Muscle of leg (tissue), 11 donors: ENCODE measurements around the gene YPEL2. TPM values are rescaled to one million over a fixed set of nuclear protein-coding genes. Genes with fewer than 3 reads are reported as not detected.

Experiments
- DNase-seq: peaks from one replicate; pipeline ENCODE4 v3.0.0; 2013
- H3K27ac ChIP-seq: one replicate; pipeline ENCODE4 v1.5.1; 2013; ENCODE audit warnings: mild to moderate bottlenecking, low read length, control low read depth
- H3K27me3 ChIP-seq: one replicate; pipeline ENCODE4 v1.6.1; 2013; ENCODE audit warnings: low read length; ENCODE audit not compliant: control insufficient read depth, insufficient read depth
- H3K36me3 ChIP-seq: one replicate; pipeline ENCODE4 v1.6.1; 2013; ENCODE audit warnings: low read length; ENCODE audit not compliant: control insufficient read depth, insufficient read depth
- H3K4me1 ChIP-seq: one replicate; pipeline ENCODE4 v1.6.1; 2013; ENCODE audit warnings: low read length; ENCODE audit not compliant: control insufficient read depth, insufficient read depth
- H3K4me3 ChIP-seq: one replicate; pipeline ENCODE4 v1.5.1; 2013; ENCODE audit warnings: low read length, control low read depth
- H3K9me3 ChIP-seq: replicated peaks from 2 replicates; pipeline ENCODE4 v1.6.1; 2013; ENCODE audit warnings: low read depth, low read length; ENCODE audit not compliant: control insufficient read depth
- WGBS: methylation state at CpG from one replicate; pipeline ENCODE4 v1.1.5; 2013; ENCODE audit warnings: missing lambda C conversion rate; ENCODE audit not compliant: insufficient coverage; 5-methylcytosine and 5-hydroxymethylcytosine counted together
- polyA plus RNA-seq, 8 donors: library from polyadenylated mRNA; unstranded; fragments of 120-200 nt; gene quantifications; one replicate each; pipeline versions ENCODE4 v1.2.1 to v1.2.3, GENCODE V29; 2013; ENCODE audit warnings: inconsistent platforms in 1 of 8, low replicate concordance in 1 of 8; ENCODE audit not compliant: insufficient read length in 8 of 8, insufficient read depth in 1 of 8
- total RNA-seq: library from RNA; stranded (reverse); fragments of 120-200 nt; gene quantifications from one replicate; pipeline ENCODE4 v1.2.4, GENCODE V29; 2013

YPEL2 gene
- total and polyA plus RNA-seq, 9 donors, result 11.3 to 15.6 (median 12.8) TPM

GRCh38 chr17:59374612-59375011 lies 43.2 kb downstream of the YPEL2 start:
- Histone ChIP-seq H3K4me3 (no peak overlapping the region), H3K27me3 (no peaks in the 10 kb centered on the region)
- no CpG with 5 or more reads among the region's 4 CpGs for WGBS

GRCh38 chr17:59375857-59376256 lies 44.4 kb downstream of the YPEL2 start:
- no peak for DNase-seq
- Histone ChIP-seq H3K4me1 (peaks cover 51% of the 10 kb centered on the region), H3K27ac (no peak overlapping the region), H3K9me3 (no peaks in the 10 kb centered on the region), H3K4me3 (no peak overlapping the region), H3K27me3 (no peaks in the 10 kb centered on the region), H3K36me3 (peaks cover 2% of the 10 kb centered on the region)

More at GRCh38 chr17:59374612-59375011, 43.2 kb downstream of the YPEL2 start:
- no peaks in the 10 kb centered on the region for H3K36me3 ChIP-seq
- no peaks in the 10 kb centered on the region for H3K9me3 ChIP-seq
- no peak for DNase-seq
- H3K27ac ChIP-seq, result peak overlapping the region; percentile 93
- peaks cover 60% of the 10 kb centered on the region for H3K4me1 ChIP-seq

DNA sequence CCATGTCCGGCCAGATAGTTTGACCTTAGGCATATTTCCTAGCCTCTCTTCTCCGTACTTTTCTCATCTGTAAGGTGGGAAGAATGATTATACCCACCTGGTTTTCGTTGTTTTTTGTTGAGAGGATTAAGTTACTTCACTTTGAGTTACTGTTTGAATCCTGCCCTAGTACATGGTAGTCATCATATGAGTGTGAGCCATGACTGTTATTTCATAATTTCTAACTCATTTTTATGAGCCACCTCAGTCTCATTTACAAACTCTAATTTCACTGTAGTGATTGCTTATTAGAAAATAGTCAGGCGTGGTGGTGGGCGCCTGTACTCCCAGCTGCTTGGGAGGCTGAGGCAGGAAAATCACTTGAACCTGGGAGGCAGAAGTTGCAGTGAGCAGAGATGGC lies 45.1 kb downstream of the YPEL2 start:
- H3K36me3 ChIP-seq, result peaks cover 3% of the 10 kb centered on the region
- H3K4me1 ChIP-seq, result peaks cover 51% of the 10 kb centered on the region
- no peak overlapping the region for H3K4me3 ChIP-seq
- H3K9me3 ChIP-seq, result no peaks in the 10 kb centered on the region
- WGBS, result no CpG with 5 or more reads among the region's 5 CpGs
- no peaks in the 10 kb centered on the region for H3K27me3 ChIP-seq
- H3K27ac ChIP-seq, result no peak overlapping the region
- DNase-seq, result no peak

- Histone ChIP-seq H3K4me1 (peaks cover 50% of the 10 kb centered on the region), H3K36me3 (peaks cover 5% of the 10 kb centered on the region), H3K9me3 (no peaks in the 10 kb centered on the region), H3K27me3 (no peaks in the 10 kb centered on the region), H3K4me3 (no peak overlapping the region), H3K27ac (no peak overlapping the region)
- 58% methylated on average over 2 of the region's 3 CpGs for WGBS
- DNase-seq, result no peak
Measured at GRCh38 chr17:59377410-59377809, 46.0 kb downstream of the YPEL2 start.

- H3K9me3 ChIP-seq, result no peaks in the 10 kb centered on the region
- peaks cover 38% of the 10 kb centered on the region for H3K4me1 ChIP-seq
- peak overlapping the region; percentile 69 for H3K27ac ChIP-seq
- peak; percentile 74 for DNase-seq
- H3K36me3 ChIP-seq, result peaks cover 5% of the 10 kb centered on the region
- no peak overlapping the region for H3K4me3 ChIP-seq
- WGBS, result no CpG with 5 or more reads among the region's 4 CpGs
- H3K27me3 ChIP-seq, result no peaks in the 10 kb centered on the region
Measured at GRCh38 chr17:59378675-59379074, 47.2 kb downstream of the YPEL2 start.

DNA sequence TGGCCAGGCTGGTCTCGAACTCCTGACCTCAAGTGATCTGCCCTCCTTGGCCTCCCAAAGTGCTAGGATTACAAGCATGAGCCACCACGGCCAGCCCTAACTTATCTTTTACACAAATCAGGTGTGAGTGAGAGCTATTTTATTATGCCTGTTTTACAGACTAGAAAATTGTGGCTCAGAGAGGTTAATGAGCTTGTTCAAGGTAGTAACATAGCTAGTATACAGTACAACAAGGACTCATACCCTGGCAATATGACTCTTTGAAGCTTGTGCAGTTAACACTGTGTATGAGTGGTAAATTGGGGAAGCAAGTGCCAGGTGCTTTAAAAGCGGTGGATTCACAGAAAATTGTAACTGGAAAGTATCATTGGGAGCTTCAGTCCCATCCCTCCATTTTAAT lies 49.0 kb downstream of the YPEL2 start:
- DNase-seq, result no peak
- Histone ChIP-seq H3K27me3 (no peaks in the 10 kb centered on the region), H3K4me3 (no peak overlapping the region), H3K36me3 (peaks cover 5% of the 10 kb centered on the region), H3K27ac (peak overlapping the region; percentile 91), H3K4me1 (peaks cover 33% of the 10 kb centered on the region), H3K9me3 (no peaks in the 10 kb centered on the region)
- WGBS, result no CpG with 5 or more reads among the region's 3 CpGs

GRCh38 chr17:59381716-59382570 lies 50.5 kb downstream of the YPEL2 start:
- 43% methylated on average over 6 of the region's 8 CpGs for WGBS
- Histone ChIP-seq H3K27ac (peak overlapping the region; percentile 91), H3K27me3 (no peaks in the 10 kb centered on the region), H3K36me3 (peaks cover 5% of the 10 kb centered on the region), H3K9me3 (no peaks in the 10 kb centered on the region), H3K4me1 (peaks cover 33% of the 10 kb centered on the region), H3K4me3 (no peak overlapping the region)
- peak; percentile 84 for DNase-seq

- Histone ChIP-seq H3K27me3 (no peaks in the 10 kb centered on the region), H3K9me3 (no peaks in the 10 kb centered on the region), H3K27ac (no peak overlapping the region), H3K36me3 (peaks cover 5% of the 10 kb centered on the region), H3K4me1 (peaks cover 36% of the 10 kb centered on the region), H3K4me3 (no peak overlapping the region)
- DNase-seq, result no peak
- WGBS, result no CpG with 5 or more reads among the region's 4 CpGs
Measured at GRCh38 chr17:59383893-59384292, 52.4 kb downstream of the YPEL2 start.

DNA sequence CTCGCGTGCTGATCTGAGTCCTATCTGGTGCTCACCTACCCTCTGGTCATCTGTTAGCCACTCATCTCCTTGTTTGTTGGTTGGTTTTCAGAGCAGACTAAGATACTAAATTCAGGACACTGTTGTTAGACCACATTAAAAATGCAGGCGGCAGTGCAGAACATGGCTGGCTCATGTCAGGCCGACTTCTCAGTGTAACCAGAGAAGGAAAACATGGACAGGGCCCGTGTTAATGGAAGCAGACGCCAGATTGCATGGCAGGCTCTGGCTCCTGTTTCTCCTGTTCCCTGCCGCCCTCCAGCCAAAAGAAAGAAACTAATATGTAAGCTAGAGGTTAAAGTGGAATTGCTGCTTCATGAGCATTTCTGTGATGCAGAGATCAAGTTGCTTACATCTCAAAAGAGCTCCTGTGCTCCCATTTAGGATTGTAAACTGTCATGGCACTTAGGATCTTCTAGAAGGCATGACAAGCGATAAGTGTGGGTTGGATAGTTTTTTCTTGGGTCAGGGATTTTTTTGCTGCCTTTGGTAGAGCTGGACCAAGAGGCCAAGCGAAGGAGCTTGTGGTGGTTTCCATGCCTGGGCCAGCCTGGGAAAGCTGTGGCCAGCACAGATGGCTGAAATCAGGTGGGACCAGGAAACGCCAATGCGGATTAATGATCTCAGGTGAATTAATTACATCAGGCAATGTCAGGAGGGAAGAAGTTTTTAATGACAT lies 56.1 kb downstream of the YPEL2 start:
- 48% methylated on average over 10 of the region's 11 CpGs for WGBS
- DNase-seq, result peak; percentile 65
- H3K27me3 ChIP-seq, result no peaks in the 10 kb centered on the region
- no peaks in the 10 kb centered on the region for H3K9me3 ChIP-seq
- peaks cover 18% of the 10 kb centered on the region for H3K4me1 ChIP-seq
- no peak overlapping the region for H3K4me3 ChIP-seq
- H3K36me3 ChIP-seq, result peaks cover 20% of the 10 kb centered on the region
- peak overlapping the region; percentile 69 for H3K27ac ChIP-seq

- H3K4me1 ChIP-seq, result peaks cover 18% of the 10 kb centered on the region
- no peak for DNase-seq
- no peaks in the 10 kb centered on the region for H3K9me3 ChIP-seq
- H3K27me3 ChIP-seq, result no peaks in the 10 kb centered on the region
- 64% methylated on average over 7 of the region's 9 CpGs for WGBS
- H3K36me3 ChIP-seq, result peaks cover 25% of the 10 kb centered on the region
- peak overlapping the region; percentile 69 for H3K27ac ChIP-seq
- H3K4me3 ChIP-seq, result no peak overlapping the region
Measured at GRCh38 chr17:59388069-59388556, 56.7 kb downstream of the YPEL2 start.
